ENCODE data around the gene GLIPR1. TPM values are rescaled to one million over a fixed set of nuclear protein-coding genes. Genes with fewer than 3 reads are reported as not detected.
A peak's percentile ranks its signal among the peaks of the same experiment; 100 is the strongest.

The GLIPR1 gene
- total and polyA plus RNA-seq, 8 donors: 12.4 to 68.2 (median 13.8) TPM

DNA sequence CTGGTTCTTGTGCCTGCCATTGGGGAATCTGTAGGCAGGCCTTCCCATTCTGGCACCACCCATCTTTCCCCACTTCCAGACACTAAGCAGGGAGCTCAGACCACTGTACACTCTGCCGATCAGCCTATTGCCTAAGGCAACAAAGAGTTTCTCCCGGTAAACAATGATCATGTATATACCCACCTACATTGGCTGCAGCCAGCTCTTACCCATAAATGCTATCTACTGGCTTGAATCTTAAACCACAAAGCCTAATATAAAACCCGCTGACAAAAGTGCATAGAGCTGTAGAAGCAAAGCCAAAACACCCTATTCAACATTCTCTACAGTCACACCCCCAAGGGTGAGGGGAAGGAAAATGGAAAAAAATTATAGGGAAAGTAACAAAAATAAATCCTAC lies 20.8 kb upstream of the GLIPR1 start:
- Histone ChIP-seq H3K27ac (no peak overlapping the region), H3K9me3 (peaks cover 0 to 23% of the 10 kb centered on the region in 2 donors), H3K36me3 (no peaks in the 10 kb centered on the region), H3K4me3 (no peak overlapping the region), H3K27me3 (no peaks in the 10 kb centered on the region), H3K4me1 (peaks cover 0 to 5% of the 10 kb centered on the region in 2 donors)
- intact Hi-C loops (cut with DNase I): no loop called here
- TF ChIP-seq, protein P1, sequence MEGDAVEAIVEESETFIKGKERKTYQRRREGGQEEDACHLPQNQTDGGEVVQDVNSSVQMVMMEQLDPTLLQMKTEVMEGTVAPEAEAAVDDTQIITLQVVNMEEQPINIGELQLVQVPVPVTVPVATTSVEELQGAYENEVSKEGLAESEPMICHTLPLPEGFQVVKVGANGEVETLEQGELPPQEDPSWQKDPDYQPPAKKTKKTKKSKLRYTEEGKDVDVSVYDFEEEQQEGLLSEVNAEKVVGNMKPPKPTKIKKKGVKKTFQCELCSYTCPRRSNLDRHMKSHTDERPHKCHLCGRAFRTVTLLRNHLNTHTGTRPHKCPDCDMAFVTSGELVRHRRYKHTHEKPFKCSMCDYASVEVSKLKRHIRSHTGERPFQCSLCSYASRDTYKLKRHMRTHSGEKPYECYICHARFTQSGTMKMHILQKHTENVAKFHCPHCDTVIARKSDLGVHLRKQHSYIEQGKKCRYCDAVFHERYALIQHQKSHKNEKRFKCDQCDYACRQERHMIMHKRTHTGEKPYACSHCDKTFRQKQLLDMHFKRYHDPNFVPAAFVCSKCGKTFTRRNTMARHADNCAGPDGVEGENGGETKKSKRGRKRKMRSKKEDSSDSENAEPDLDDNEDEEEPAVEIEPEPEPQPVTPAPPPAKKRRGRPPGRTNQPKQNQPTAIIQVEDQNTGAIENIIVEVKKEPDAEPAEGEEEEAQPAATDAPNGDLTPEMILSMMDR (IDR thresholded peaks at IDR 0.05): no peak
- ATAC-seq (no peak), DNase-seq (no peak)

DNA sequence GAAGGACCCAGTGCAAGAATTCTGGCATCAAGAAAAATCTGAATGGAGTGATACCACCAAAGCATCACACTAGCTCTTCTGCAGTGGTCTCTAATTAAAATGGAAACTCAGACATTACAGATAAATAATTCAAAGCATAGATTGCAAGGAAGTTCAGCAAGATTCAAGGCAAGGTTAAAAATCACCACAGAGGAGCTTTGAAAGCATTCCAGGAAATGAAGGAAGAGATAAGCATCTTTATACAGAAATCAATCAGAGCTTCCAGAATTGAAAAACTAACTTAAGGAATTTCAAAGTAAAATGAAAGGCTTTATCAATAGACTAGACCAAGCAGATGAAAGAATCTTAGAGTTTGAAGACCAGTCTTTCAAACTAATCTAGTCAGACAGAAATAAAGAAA lies 20.4 kb upstream of the GLIPR1 start:
- Histone ChIP-seq H3K4me3 (no peak overlapping the region), H3K9me3 (peaks cover 0 to 27% of the 10 kb centered on the region in 2 donors), H3K27me3 (no peaks in the 10 kb centered on the region), H3K27ac (no peak overlapping the region), H3K4me1 (peaks cover 0 to 5% of the 10 kb centered on the region in 2 donors), H3K36me3 (no peaks in the 10 kb centered on the region)
- DNase-seq (no peak), ATAC-seq (no peak)
- intact Hi-C loops (cut with DNase I): no loop called here
- TF ChIP-seq, protein P1 (IDR thresholded peaks at IDR 0.05): no peak

DNA sequence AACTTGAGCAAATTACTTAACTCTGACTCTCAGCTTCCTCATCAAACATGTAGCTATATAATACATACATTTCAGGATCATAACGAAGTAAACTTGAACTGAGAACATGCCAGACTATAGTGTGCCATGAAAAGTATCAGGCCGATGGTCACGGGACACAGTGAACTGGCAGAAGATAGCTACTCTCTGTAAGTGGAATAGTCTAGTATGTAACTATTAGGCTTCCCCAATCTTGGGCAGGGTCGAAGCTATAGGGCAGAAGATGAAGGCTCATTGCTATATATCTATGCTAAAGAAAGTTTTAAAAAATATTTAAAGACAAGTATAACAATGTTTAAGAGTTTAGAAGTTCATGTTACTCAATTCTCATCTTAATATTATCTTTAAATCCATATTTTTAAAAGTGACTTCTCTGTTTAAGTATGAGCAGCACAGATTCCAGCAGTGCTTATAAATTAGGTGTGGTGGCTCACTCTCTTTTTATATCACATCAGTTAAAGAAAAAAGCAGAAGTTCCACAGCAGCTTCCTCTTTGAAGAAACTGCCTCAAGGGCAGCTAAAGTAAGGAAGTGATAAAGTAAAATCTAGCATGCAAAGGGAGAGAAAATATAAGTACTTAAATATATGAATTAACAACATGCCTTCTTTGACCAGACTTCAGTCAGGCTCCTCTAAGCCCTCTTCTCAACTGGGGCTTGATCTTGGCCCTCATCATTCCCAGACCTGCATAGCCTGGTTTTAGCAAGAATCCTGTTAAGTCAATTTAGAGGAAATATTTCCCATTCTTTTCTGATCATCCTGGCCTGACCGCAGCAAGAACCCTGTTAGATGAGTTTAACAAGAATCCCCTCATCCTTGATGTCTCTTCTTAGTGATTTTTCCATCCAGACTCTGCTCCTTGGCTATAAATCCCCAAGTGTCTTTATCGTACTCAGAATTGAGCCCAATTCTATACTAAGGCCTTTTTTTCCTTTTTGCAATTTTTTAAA lies 8.4 kb upstream of the GLIPR1 start:
- H3K36me3 ChIP-seq: no peaks in the 10 kb centered on the region
- H3K4me3 ChIP-seq: no peak overlapping the region
- peak overlapping the region; percentile 26 to 80 for H3K27ac ChIP-seq
- DNase-seq (no peak), ATAC-seq (peak; percentile 41)
- no peaks in the 10 kb centered on the region for H3K27me3 ChIP-seq
- no peaks in the 10 kb centered on the region for H3K9me3 ChIP-seq
- intact Hi-C loops (cut with DNase I): no loop called here
- H3K4me1 ChIP-seq: peaks cover 0 to 10% of the 10 kb centered on the region in 2 donors
- TF ChIP-seq, protein P1 (IDR thresholded peaks at IDR 0.05): no peak

DNA sequence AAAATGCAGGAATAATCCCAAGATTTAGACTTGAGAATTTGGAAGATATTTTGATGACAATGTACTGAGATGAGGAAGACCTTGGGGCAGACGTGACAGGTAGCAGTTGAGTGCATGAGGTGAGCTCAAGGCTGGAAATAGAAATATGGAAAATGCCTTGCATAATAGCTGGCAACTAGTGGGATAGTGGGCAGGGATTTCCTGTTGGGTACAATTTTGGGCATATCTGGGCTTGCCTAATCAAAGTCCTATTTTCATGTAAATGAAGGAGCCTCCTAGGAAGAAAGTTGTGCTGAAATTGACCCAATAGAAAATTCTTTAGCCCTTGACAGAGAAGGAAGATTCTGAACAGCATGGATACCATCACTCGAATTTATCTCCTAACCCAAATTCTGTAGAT lies 6.4 kb upstream of the GLIPR1 start:
- intact Hi-C loops (cut with DNase I): no loop called here
- ATAC-seq (no peak), DNase-seq (no peak)
- H3K4me3 ChIP-seq: no peak overlapping the region
- TF ChIP-seq, protein P1 (IDR thresholded peaks at IDR 0.05): no peak
- H3K27me3 ChIP-seq: no peaks in the 10 kb centered on the region
- no peaks in the 10 kb centered on the region for H3K9me3 ChIP-seq
- H3K27ac ChIP-seq: no peak overlapping the region
- H3K4me1 ChIP-seq: peaks cover 0 to 25% of the 10 kb centered on the region in 2 donors
- H3K36me3 ChIP-seq: no peaks in the 10 kb centered on the region

DNA sequence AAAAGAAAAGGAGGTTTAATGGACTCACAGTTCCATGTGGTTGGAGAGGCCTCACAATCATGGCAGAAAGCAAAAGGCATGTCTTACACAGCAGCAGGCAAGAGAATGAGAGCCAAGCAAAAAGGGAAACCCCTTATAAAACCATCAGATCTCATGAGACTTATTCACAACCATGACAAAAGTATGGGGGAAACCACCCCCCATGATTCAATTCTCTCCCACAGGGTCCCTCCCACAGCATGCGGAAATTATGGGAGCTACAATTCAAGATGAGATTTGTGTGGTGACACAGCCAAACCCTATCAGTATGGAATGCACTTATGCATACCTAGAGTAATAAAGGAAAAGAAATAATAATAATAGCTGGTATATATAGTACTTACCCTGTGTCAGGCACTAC lies 4.5 kb upstream of the GLIPR1 start:
- TF ChIP-seq, protein P1 (IDR thresholded peaks at IDR 0.05): no peak
- intact Hi-C loops (cut with DNase I): no loop called here
- DNase-seq (no peak), ATAC-seq (no peak)
- Histone ChIP-seq H3K36me3 (no peaks in the 10 kb centered on the region), H3K27ac (no peak overlapping the region), H3K9me3 (no peaks in the 10 kb centered on the region), H3K4me1 (peaks cover 0 to 34% of the 10 kb centered on the region in 2 donors), H3K4me3 (no peak overlapping the region), H3K27me3 (no peaks in the 10 kb centered on the region)
